ENCODE measurements around the gene OGDHL. TPM values are rescaled to one million over a fixed set of nuclear protein-coding genes. Genes with fewer than 3 reads are reported as not detected.

The OGDHL gene
- total and polyA plus RNA-seq, 9 of the 15 experiments (the other 6 are each of a cell fraction or from before 2014, with no cell fraction given): 0.01 to 1.8 (median 0.91) TPM

GRCh38 chr10:49750546-49750945, 11.6 kb downstream of the OGDHL start (continued):
- TF ChIP-seq ZNF699 (CRISPR knock-in tag; IDR thresholded peaks at IDR 0.05; ENCODE audit: insufficient replicate concordance): no peak
- TF ChIP-seq BRF2 (IDR thresholded peaks at IDR 0.05; ENCODE audit: borderline replicate concordance, insufficient read depth, insufficient read length): no peak
- TF ChIP-seq EP300 (IDR thresholded peaks at IDR 0.05; ENCODE audit: low read length): no peak
- TF ChIP-seq NR2F6 (CRISPR knock-in tag; IDR thresholded peaks at IDR 0.05): no peak
- TF ChIP-seq ZKSCAN3 (CRISPR knock-in tag; IDR thresholded peaks at IDR 0.05): no peak
- TF ChIP-seq ETV1 (tag; conservative IDR thresholded peaks at IDR 0.05; ENCODE audit: low read depth): no peak
- no peak for TF ChIP-seq E2F3 (CRISPR knock-in tag; IDR thresholded peaks at IDR 0.05)

GRCh38 chr10:49749556-49750491, 12.3 kb downstream of the OGDHL start:
- no peak overlapping the region for H2AFZ ChIP-seq (ENCODE audit: low read depth, low read length)
- ATAC-seq (no peak), DNase-seq (ENCODE audit: extremely low read depth in 1 of 4, low spot score in 3 of 4) (no peak), FAIRE-seq (no peak)
- H3K36me3 ChIP-seq (ENCODE audit: control insufficient read depth, insufficient read depth, low read length): no peaks in the 10 kb centered on the region
- H3K27ac ChIP-seq (ENCODE audit: extremely low read depth, low read depth, low read length): no peak overlapping the region
- H3K4me2 ChIP-seq (ENCODE audit: insufficient read depth, low read length): no peak overlapping the region
- BruUV-seq (replicated peaks): no TSS peak
- H3K9ac ChIP-seq (ENCODE audit: insufficient read depth in 1 of 2, low read depth in 2 of 2, low read length in 2 of 2): no peak overlapping the region
- no peak for TF ChIP-seq EHMT2 (IDR thresholded peaks at IDR 0.05)
- no peak for TF ChIP-seq FOXJ2 (tag; IDR thresholded peaks at IDR 0.05)
- no peak for TF ChIP-seq TFAM (CRISPR knock-in tag; conservative IDR thresholded peaks at IDR 0.05)
- no peak for TF ChIP-seq HNRNPH1 (optimal IDR thresholded peaks at IDR 0.05; ENCODE audit: low read depth, low read length)
- TF ChIP-seq PTTG1 (tag; IDR thresholded peaks at IDR 0.05; ENCODE audit: low read depth): no peak
- no peak for TF ChIP-seq EWSR1 (IDR thresholded peaks at IDR 0.05; ENCODE audit: borderline replicate concordance, low read depth, partially characterized antibody)
- no peak for TF ChIP-seq MED1 (CRISPR knock-in tag; IDR thresholded peaks at IDR 0.05; ENCODE audit: borderline replicate concordance)
- TF ChIP-seq FOXM1 (IDR thresholded peaks at IDR 0.05; ENCODE audit: low read depth): no peak
- no peak for TF ChIP-seq FOXM1 (CRISPR knock-in tag; IDR thresholded peaks at IDR 0.05; ENCODE audit: low read depth)
- no peak for TF ChIP-seq CSDE1 (IDR thresholded peaks at IDR 0.05)
- no peak for TF ChIP-seq MCM5 (IDR thresholded peaks at IDR 0.05; ENCODE audit: low read depth)
- TF ChIP-seq POLR2AphosphoS2 (IDR thresholded peaks at IDR 0.05; ENCODE audit: low read length): no peak
- TF ChIP-seq NFIX (CRISPR knock-in tag; IDR thresholded peaks at IDR 0.05; ENCODE audit: low read depth): no peak
- TF ChIP-seq ASH1L (IDR thresholded peaks at IDR 0.05; ENCODE audit: borderline replicate concordance, low read depth, partially characterized antibody): no peak
- WGBS (ENCODE audit: insufficient coverage, low coverage, missing lambda C conversion rate): 1% methylated on average over 20 of the region's 20 CpGs
- ChIA-PET POLR2A (no interaction called here), CTCF (ENCODE audit: low intra/inter-chr PET ratio) (no interaction called here)
- H3K27me3 ChIP-seq (ENCODE audit: control insufficient read depth in 2 of 2, insufficient read depth in 2 of 2, low read length in 2 of 2): peaks cover 10 to 58% of the 10 kb centered on the region in 2 experiments; a peak in 4 of 5 replicates
- H3K4me3 ChIP-seq: no peak overlapping the region
- H3K9me1 ChIP-seq (ENCODE audit: control insufficient read depth, insufficient read depth, low read length): no peaks in the 10 kb centered on the region
- H3K4me1 ChIP-seq (replicated peaks in 1 of 2; ENCODE audit: control insufficient read depth in 2 of 2, insufficient read depth in 2 of 2, low read length in 2 of 2): no peaks in the 10 kb centered on the region
- no peaks in the 10 kb centered on the region for H3K79me2 ChIP-seq (ENCODE audit: control insufficient read depth, insufficient read depth, low read length)
- intact Hi-C loops (cut with micrococcal nuclease): loop anchor here (5.0 kb wide), 1 partner anchor 158 kb away; no protein-coding TSS in a partner anchor
- H4K20me1 ChIP-seq (replicated peaks; ENCODE audit: control insufficient read depth, insufficient read depth, low read length): peaks cover 24% of the 10 kb centered on the region; the same call in 1 of the 2 replicates
- no peaks in the 10 kb centered on the region for H3K9me3 ChIP-seq (replicated peaks; ENCODE audit: control insufficient read depth, insufficient read depth, low read depth, low read length)
- in situ Hi-C loops (cut with MboI): no loop called here

All from K562 (cell line).